BLaER1 treated with 17β-estradiol and CSF1 and Interleukin-3, amounts not matched to agents 10 nM and 100 nM (cell line): Measurements from ENCODE around the gene SRSF1.
A peak's percentile ranks its signal among the peaks of the same experiment; 100 is the strongest.

ENCODE experiments used
- H3K27ac ChIP-seq, 11 experiments: shearing (Covaris generic); formaldehyde crosslinking; 2 replicates each; pipeline ENCODE4 v1.8.1; 2022
- H3K27me3 ChIP-seq, 11 experiments: shearing (Covaris generic); formaldehyde crosslinking; 2 replicates each; pipeline ENCODE4 v1.8.1; 2022
- H3K36me3 ChIP-seq, 11 experiments: shearing (Covaris generic); formaldehyde crosslinking; 2 replicates each; pipeline ENCODE4 v1.8.1; 2022
- H3K4me1 ChIP-seq, 10 experiments: shearing (Covaris generic); formaldehyde crosslinking; 2 replicates each; pipeline ENCODE4 v1.8.1; 2022
- H3K4me2 ChIP-seq, 11 experiments: shearing (Covaris generic); formaldehyde crosslinking; 2 replicates each; pipeline ENCODE4 v1.8.1; 2022
- H3K4me3 ChIP-seq, 10 experiments: shearing (Covaris generic); formaldehyde crosslinking; 2 replicates each; pipeline ENCODE4 v1.8.1; 2022
- H3K9ac ChIP-seq, 11 experiments: shearing (Covaris generic); formaldehyde crosslinking; 2 replicates each; pipeline ENCODE4 v1.8.1; 2022
- H3K9me3 ChIP-seq, 11 experiments: shearing (Covaris generic); formaldehyde crosslinking; replicated peaks in 1 of 11; 2 replicates each; pipeline ENCODE4 v1.8.1; 2022
- H4K20me1 ChIP-seq, 11 experiments: shearing (Covaris generic); formaldehyde crosslinking; 2 replicates each; pipeline ENCODE4 v1.8.1; 2022
- Cebpa-rat ChIP-seq, 11 experiments: shearing (Covaris generic); IDR thresholded peaks; 2 replicates each; pipeline ENCODE4 v1.8.1; 2022

Gene SRSF1

DNA sequence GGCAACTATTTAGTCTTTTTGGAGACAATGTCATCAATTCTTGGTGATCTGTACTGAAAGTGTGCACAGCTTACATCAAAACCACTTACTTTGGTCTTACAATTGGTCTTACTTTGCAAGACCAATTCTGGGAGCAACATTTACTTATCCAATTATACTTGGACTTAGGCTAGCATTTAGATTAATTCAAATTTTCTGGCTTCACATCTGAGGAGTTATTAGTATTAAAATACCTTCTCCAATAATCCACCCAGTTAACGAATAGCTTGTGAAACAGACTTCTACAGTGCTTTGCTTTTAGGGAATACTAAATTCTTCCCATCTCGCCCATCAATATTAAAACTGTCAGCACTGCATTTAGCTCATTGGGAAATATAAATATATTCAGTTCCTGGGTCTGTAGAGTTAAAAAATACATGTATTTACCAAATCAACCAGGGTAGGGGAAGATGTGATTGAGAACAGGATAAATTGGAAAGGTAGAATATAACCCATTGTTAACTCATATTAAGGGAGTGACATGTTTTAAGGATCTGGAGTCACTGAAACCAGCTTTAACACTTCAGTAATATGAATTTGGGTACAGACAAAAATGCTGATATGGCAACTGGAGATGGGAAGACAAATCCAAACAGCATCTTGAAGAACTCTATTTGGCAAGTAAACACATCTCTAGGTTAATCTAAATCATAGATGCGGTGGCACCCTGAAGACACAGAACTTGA, 9.8 kb downstream of the SRSF1 start:
- peaks cover 29 to 60% (median 51%) of the 10 kb centered on the region in 11 experiments for H3K36me3 ChIP-seq
- H3K27ac ChIP-seq = no peak overlapping the region
- no peak overlapping the region for H3K4me2 ChIP-seq
- H4K20me1 ChIP-seq = peaks cover 41 to 85% (median 72%) of the 10 kb centered on the region in 11 experiments; a peak in 21 of 22 replicates
- H3K4me1 ChIP-seq = peaks cover 32 to 73% (median 52%) of the 10 kb centered on the region in 10 experiments
- H3K4me3 ChIP-seq = no peak overlapping the region
- H3K9me3 ChIP-seq = no peaks in the 10 kb centered on the region
- TF ChIP-seq Cebpa-rat (IDR thresholded peaks at IDR 0.05) = no peak
- no peak overlapping the region for H3K9ac ChIP-seq
- H3K27me3 ChIP-seq = no peaks in the 10 kb centered on the region

- H4K20me1 ChIP-seq = peaks cover 22 to 70% (median 53%) of the 10 kb centered on the region in 11 experiments; a peak in 21 of 22 replicates
- peak overlapping the region; percentile 48 to 81 (median 71); a peak in 20 of 22 replicates for H3K4me2 ChIP-seq
- no peak for TF ChIP-seq Cebpa-rat (IDR thresholded peaks at IDR 0.05)
- H3K4me1 ChIP-seq = peaks cover 41 to 78% (median 60%) of the 10 kb centered on the region in 10 experiments
- no peaks in the 10 kb centered on the region for H3K27me3 ChIP-seq
- no peak overlapping the region for H3K4me3 ChIP-seq
- H3K27ac ChIP-seq = peak overlapping the region in 7 of 11 experiments; percentile 58 to 80 (median 67); a peak in 12 of 22 replicates
- H3K9me3 ChIP-seq = no peaks in the 10 kb centered on the region
- H3K9ac ChIP-seq = peak overlapping the region in 8 of 11 experiments; percentile 7 to 66 (median 26); a peak in 8 of 22 replicates
- H3K36me3 ChIP-seq = peaks cover 18 to 41% (median 32%) of the 10 kb centered on the region in 11 experiments
These were observed 11.7 kb downstream of the SRSF1 start for GRCh38 chr17:57995076-57995956.

- Histone ChIP-seq H3K4me2 (peak overlapping the region; percentile 48 to 81 (median 71); a peak in 21 of 22 replicates), H3K9ac (peak overlapping the region; percentile 7 to 71 (median 54); a peak in 16 of 22 replicates), H3K4me3 (no peak overlapping the region), H3K36me3 (peaks cover 14 to 32% (median 28%) of the 10 kb centered on the region in 11 experiments), H3K4me1 (peaks cover 50 to 87% (median 69%) of the 10 kb centered on the region in 10 experiments), H3K27me3 (no peaks in the 10 kb centered on the region), H3K27ac (peak overlapping the region in 8 of 11 experiments; percentile 60 to 80 (median 68); a peak in 17 of 22 replicates), H4K20me1 (peaks cover 14 to 61% (median 44%) of the 10 kb centered on the region in 11 experiments; a peak in 20 of 22 replicates), H3K9me3 (no peaks in the 10 kb centered on the region)
- TF ChIP-seq Cebpa-rat (IDR thresholded peaks at IDR 0.05) = no peak
These were observed 12.6 kb downstream of the SRSF1 start for GRCh38 chr17:57994436-57994835.

DNA sequence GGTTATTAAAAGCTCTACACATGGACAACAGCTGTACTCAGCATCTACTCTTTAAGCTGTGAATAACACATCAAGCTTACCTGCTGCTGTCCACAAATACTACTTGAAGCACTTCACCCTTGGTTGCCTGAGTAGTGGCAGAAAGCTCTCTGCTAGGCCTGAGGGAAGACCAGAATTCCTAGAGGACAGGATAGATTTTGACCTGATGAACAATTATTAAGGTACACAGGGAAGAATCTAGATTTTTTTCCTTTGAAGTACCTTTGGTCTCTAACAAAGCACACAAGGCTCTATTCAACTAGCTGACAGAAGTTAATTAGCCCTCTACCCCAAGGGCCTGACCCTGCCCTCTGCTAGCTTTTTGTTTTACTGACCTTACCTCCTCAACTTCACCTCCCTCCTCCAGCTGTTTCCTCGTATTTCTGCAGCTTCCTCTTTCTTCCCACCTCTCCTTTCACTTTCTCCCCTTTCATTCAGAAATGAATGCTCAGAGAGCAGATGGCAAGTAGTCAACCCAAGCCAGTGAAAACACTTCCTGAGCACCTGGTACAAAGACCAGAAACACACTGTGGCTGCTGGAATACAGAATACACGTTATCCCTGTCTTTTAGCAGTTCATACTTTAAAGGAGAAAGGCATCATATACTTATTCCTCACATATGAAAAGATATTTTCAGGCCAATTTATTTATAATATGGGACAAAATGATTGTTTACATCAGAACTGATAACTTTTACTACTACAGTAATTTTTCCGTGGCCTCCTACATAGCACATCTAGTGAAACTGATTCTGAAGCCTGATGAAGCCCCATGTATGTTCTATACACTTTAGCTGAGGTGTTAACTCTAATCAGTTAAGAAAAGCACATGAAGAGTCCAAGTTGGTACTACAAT, 13.3 kb downstream of the SRSF1 start:
- no peak for TF ChIP-seq Cebpa-rat (IDR thresholded peaks at IDR 0.05)
- Histone ChIP-seq H3K36me3 (peaks cover 13 to 25% (median 21%) of the 10 kb centered on the region in 11 experiments), H3K4me3 (no peak overlapping the region), H4K20me1 (peaks cover 10 to 54% (median 37%) of the 10 kb centered on the region in 11 experiments; a peak in 18 of 22 replicates), H3K9ac (peak overlapping the region in 10 of 11 experiments; percentile 17 to 71 (median 55); a peak in 17 of 22 replicates), H3K9me3 (no peaks in the 10 kb centered on the region), H3K27me3 (no peaks in the 10 kb centered on the region), H3K4me1 (peaks cover 57 to 87% (median 73%) of the 10 kb centered on the region in 10 experiments), H3K4me2 (peak overlapping the region; percentile 48 to 81 (median 71)), H3K27ac (peak overlapping the region in 8 of 11 experiments; percentile 60 to 80 (median 68); a peak in 17 of 22 replicates)

DNA sequence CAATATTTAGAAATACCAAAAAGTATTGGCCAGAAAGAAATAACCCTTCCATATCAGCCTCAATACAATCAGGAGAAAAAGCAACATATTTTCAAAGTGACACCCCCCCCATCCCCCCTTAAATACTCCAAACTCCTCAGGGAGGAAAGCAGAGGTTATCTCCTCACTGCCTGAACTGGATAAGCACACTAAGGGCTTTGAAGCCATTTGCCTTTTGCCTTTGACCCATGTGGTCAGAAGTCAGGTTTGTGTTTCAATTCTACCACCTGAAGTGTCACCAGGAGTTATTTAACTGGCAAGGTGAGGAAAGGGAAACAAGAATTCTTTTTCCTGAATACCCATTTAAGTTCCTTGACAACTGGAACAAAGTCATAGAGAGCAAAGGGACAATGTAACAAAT, 15.5 kb downstream of the SRSF1 start:
- Histone ChIP-seq H3K27me3 (no peaks in the 10 kb centered on the region), H3K9ac (no peak overlapping the region), H3K36me3 (peaks cover 0 to 3% (median under 1%) of the 10 kb centered on the region in 11 experiments; a peak in 3 of 22 replicates), H3K27ac (no peak overlapping the region), H3K4me2 (peak overlapping the region in 3 of 11 experiments; percentile 3 to 92 (median 90); a peak in 2 of 22 replicates), H3K4me3 (no peak overlapping the region), H3K9me3 (no peaks in the 10 kb centered on the region), H3K4me1 (peaks cover 61 to 79% (median 73%) of the 10 kb centered on the region in 10 experiments), H4K20me1 (peaks cover 5 to 43% (median 22%) of the 10 kb centered on the region in 11 experiments; a peak in 17 of 22 replicates)
- TF ChIP-seq Cebpa-rat (IDR thresholded peaks at IDR 0.05) = no peak

DNA sequence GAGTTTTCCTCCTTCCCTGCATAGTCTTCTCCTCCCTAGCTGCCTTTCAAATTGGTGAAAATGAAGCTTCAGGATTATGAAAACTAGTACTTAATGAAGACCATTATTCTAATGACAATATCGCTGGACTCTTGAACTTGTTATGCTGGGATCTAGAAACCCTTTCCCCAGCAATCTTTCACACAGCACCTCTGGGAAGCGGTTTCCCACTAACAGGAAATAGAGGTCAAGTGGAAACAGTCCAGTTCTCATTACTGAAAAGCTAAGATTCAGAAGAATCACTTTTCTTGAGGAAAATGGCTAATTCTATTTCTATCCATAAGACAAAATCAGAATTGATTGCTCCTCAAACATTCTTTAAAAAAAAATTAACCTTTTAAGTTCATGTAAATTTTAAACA, 17.0 kb downstream of the SRSF1 start:
- Histone ChIP-seq H3K9me3 (no peaks in the 10 kb centered on the region), H3K27me3 (no peaks in the 10 kb centered on the region), H3K4me2 (peak overlapping the region; percentile 82 to 97 (median 95); a peak in 19 of 22 replicates), H4K20me1 (peaks cover 20 to 53% (median 30%) of the 10 kb centered on the region in 11 experiments; a peak in 20 of 22 replicates), H3K27ac (peak overlapping the region in 2 of 11 experiments; percentile 5 to 96; a peak in 1 of 22 replicates), H3K36me3 (peaks cover 0 to 7% (median under 1%) of the 10 kb centered on the region in 11 experiments; a peak in 6 of 22 replicates), H3K4me3 (no peak overlapping the region), H3K9ac (no peak overlapping the region), H3K4me1 (peaks cover 65 to 80% (median 74%) of the 10 kb centered on the region in 10 experiments)
- no peak for TF ChIP-seq Cebpa-rat (IDR thresholded peaks at IDR 0.05)

- peaks cover 65 to 80% (median 74%) of the 10 kb centered on the region in 10 experiments for H3K4me1 ChIP-seq
- peaks cover 32 to 54% (median 40%) of the 10 kb centered on the region in 11 experiments; a peak in 21 of 22 replicates for H4K20me1 ChIP-seq
- peak overlapping the region; percentile 76 to 95 (median 90) for H3K4me3 ChIP-seq
- H3K27ac ChIP-seq = peak overlapping the region; percentile 86 to 97 (median 96)
- peak overlapping the region; percentile 82 to 97 (median 95) for H3K4me2 ChIP-seq
- no peaks in the 10 kb centered on the region for H3K27me3 ChIP-seq
- H3K9me3 ChIP-seq = no peaks in the 10 kb centered on the region
- peaks cover under 1 to 22% (median 13%) of the 10 kb centered on the region in 11 experiments; a peak in 11 of 22 replicates for H3K36me3 ChIP-seq
- H3K9ac ChIP-seq = peak overlapping the region; percentile 93 to 98 (median 97)
- TF ChIP-seq Cebpa-rat (IDR thresholded peaks at IDR 0.05) = no peak
These were observed 18.5 kb downstream of the SRSF1 start for GRCh38 chr17:57988301-57989250.
